Measurements from ENCODE around the gene DRC7.

DRC7 gene

DNA sequence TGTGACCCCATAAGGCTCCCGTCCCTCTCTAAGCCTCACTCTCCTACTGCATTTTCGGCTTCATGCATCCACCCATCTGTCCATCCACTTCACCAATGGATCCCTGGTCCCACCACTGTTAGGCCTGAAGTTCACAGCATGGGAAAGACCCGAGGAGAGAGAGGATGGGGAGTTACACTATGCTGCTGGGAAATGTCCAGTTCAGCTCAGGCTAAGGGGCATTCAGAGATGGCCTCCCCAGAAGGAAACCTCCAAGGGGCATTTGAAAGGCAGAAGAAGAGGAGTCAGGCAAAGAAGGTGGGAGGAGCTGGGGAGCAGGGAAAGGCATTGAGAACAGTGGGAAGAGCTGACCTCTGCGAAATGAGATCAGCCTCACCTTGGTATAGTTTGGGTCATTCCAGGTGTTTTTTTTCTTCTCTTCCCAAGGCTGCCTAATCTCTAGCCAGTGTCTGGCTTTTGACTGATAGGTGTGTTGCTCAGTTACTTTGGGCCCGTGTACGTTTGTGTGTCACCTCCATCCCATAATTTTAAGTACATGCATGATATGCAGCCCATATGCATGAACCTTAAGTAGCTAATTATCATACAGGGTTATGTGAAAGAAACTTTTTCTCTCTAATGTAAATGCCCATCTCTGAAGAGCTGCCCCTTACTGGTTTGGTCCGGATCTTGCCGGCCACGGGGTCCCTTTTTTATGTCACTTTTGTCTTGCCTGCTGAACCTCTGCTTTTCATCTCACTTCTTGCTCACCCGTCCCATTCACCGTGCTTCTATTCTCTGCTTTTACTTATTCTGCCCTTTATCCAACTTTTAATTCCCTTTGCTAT, 11.6 kb upstream of the DRC7 start:
- ChIA-PET POLR2A (no interaction called here), CTCF (no interaction called here)
- TF ChIP-seq SP1 (IDR thresholded peaks at IDR 0.05), result no peak
- TF ChIP-seq, protein P1, sequence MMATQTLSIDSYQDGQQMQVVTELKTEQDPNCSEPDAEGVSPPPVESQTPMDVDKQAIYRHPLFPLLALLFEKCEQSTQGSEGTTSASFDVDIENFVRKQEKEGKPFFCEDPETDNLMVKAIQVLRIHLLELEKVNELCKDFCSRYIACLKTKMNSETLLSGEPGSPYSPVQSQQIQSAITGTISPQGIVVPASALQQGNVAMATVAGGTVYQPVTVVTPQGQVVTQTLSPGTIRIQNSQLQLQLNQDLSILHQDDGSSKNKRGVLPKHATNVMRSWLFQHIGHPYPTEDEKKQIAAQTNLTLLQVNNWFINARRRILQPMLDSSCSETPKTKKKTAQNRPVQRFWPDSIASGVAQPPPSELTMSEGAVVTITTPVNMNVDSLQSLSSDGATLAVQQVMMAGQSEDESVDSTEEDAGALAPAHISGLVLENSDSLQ (IDR thresholded peaks at IDR 0.05), result no peak
- TF ChIP-seq LEF1 (IDR thresholded peaks at IDR 0.05; ENCODE audit: borderline replicate concordance), result no peak
- TF ChIP-seq ZNF384 (IDR thresholded peaks at IDR 0.05), result no peak
- TF ChIP-seq FOXA1 (IDR thresholded peaks at IDR 0.05), result no peak
- TF ChIP-seq CTBP1 (IDR thresholded peaks at IDR 0.05; ENCODE audit: borderline replicate concordance), result no peak
- TF ChIP-seq L3MBTL2 (conservative IDR thresholded peaks at IDR 0.05), result no peak
- TF ChIP-seq SUZ12 (IDR thresholded peaks at IDR 0.05), result no peak
- no peak for TF ChIP-seq ARNT (IDR thresholded peaks at IDR 0.05)
- TF ChIP-seq ELF4 (IDR thresholded peaks at IDR 0.05), result no peak
- TF ChIP-seq BHLHE40 (IDR thresholded peaks at IDR 0.05; ENCODE audit: borderline replicate concordance), result no peak
- no peak for TF ChIP-seq NFRKB (IDR thresholded peaks at IDR 0.05)
- TF ChIP-seq FOXM1 (IDR thresholded peaks at IDR 0.05; ENCODE audit: borderline replicate concordance), result no peak
- TF ChIP-seq TARDBP (IDR thresholded peaks at IDR 0.05), result no peak
- TF ChIP-seq HDGF (IDR thresholded peaks at IDR 0.05; ENCODE audit: borderline replicate concordance), result no peak
- no peak for TF ChIP-seq FOXK2 (IDR thresholded peaks at IDR 0.05)
- DNase-seq (ENCODE audit: extremely low spot score), result no peak

DNA sequence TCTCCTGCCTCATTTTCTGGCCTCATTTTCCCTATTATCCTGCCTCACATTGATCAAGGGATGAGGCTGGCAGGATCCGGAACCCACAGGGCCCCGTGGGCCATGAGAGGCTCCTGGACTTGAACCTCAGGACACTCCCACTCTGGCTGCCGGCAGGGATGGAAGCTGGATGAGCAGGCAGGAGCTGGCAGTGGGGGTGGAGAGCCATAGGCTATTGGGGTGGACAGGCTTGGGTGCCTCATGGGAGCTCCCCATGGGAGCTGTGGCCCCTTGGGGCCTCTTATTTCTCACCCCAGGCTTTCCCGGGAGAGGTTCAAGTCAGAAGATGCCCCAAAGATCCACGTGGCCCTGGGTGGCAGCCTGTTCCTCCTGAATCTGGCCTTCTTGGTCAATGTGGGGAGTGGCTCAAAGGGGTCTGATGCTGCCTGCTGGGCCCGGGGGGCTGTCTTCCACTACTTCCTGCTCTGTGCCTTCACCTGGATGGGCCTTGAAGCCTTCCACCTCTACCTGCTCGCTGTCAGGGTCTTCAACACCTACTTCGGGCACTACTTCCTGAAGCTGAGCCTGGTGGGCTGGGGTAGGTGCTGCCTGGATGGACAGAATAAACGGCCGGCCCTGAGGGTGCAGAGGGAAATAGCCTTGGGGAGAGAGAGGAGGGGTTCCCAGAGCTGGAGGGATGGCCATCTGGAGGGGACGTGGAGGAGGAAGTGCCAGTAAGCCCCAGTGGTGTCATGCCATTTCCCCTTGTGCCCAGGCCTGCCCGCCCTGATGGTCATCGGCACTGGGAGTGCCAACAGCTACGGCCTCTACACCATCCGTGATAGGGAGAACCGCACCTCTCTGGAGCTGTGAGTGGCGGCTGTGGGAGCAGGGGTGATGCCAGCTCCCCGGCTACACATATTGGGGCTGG, 10.7 kb upstream of the DRC7 start:
- ChIA-PET CTCF (no interaction called here), POLR2A (no interaction called here)
- DNase-seq (ENCODE audit: extremely low spot score), result no peak
- TF ChIP-seq CTBP1 (IDR thresholded peaks at IDR 0.05; ENCODE audit: borderline replicate concordance) (no peak), BHLHE40 (IDR thresholded peaks at IDR 0.05; ENCODE audit: borderline replicate concordance) (no peak)
- TF ChIP-seq, protein P1 (IDR thresholded peaks at IDR 0.05), result no peak

- no peak for DNase-seq (ENCODE audit: extremely low spot score)
- CTCF ChIA-PET, result no interaction called here
- POLR2A ChIA-PET, result interaction anchor here (1.2 kb wide), 1 partner anchor 50 kb away, joined by 3 read pairs; no protein-coding TSS in a partner anchor
- TF ChIP-seq FOXK2 (IDR thresholded peaks at IDR 0.05), result no peak
These were observed 9.8 kb upstream of the DRC7 start for GRCh38 chr16:57684626-57685358.

DNA sequence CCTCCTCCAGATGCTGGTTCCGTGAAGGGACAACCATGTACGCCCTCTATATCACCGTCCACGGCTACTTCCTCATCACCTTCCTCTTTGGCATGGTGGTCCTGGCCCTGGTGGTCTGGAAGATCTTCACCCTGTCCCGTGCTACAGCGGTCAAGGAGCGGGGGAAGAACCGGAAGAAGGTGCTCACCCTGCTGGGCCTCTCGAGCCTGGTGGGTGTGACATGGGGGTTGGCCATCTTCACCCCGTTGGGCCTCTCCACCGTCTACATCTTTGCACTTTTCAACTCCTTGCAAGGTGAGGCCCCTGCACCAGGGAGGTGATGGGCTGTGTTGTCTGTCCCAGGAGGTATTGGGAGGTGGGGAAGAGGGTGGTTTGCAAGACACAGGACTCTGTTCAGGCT, 9.0 kb upstream of the DRC7 start:
- CTCF ChIA-PET, result no interaction called here
- POLR2A ChIA-PET, result interaction anchor here (1.2 kb wide), 1 partner anchor 50 kb away, joined by 3 read pairs; no protein-coding TSS in a partner anchor
- DNase-seq (ENCODE audit: extremely low spot score), result no peak
- TF ChIP-seq BHLHE40 (IDR thresholded peaks at IDR 0.05; ENCODE audit: borderline replicate concordance) (no peak), TARDBP (IDR thresholded peaks at IDR 0.05) (no peak), FOXA1 (IDR thresholded peaks at IDR 0.05) (no peak), SP1 (IDR thresholded peaks at IDR 0.05) (no peak), ZNF384 (IDR thresholded peaks at IDR 0.05) (no peak), ARNT (IDR thresholded peaks at IDR 0.05) (no peak), ELF4 (IDR thresholded peaks at IDR 0.05) (no peak), LEF1 (IDR thresholded peaks at IDR 0.05; ENCODE audit: borderline replicate concordance) (no peak), L3MBTL2 (conservative IDR thresholded peaks at IDR 0.05) (no peak)

DNA sequence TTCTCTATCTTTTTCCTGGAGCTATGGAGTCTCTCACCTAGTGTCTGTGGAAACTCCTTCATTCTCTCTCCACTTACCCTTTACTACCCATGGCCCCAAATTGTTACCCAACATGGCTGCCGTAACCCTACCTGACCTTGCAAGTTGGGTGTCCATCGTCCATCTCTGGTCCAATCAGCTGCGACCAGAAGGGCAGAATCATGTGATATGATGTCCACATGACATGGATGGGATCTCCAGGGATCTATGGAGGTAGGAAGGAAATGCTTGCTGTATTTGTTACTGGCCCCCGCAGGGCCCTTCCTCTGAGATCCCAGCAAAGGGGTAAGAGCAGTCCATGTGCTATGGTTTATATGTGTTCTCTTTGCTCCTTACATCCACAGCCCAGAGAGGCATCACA, 8.0 kb upstream of the DRC7 start:
- no peak for DNase-seq (ENCODE audit: extremely low spot score)
- ChIA-PET POLR2A (interaction anchor here (0.9 kb wide), 1 partner anchor 301 kb away, joined by 3 read pairs; no protein-coding TSS in a partner anchor), CTCF (no interaction called here)
- TF ChIP-seq CTBP1 (IDR thresholded peaks at IDR 0.05; ENCODE audit: borderline replicate concordance), result no peak
- no peak for TF ChIP-seq BHLHE40 (IDR thresholded peaks at IDR 0.05; ENCODE audit: borderline replicate concordance)
- no peak for TF ChIP-seq FOXK2 (IDR thresholded peaks at IDR 0.05)
- no peak for TF ChIP-seq NFRKB (IDR thresholded peaks at IDR 0.05)
- no peak for TF ChIP-seq ZNF384 (IDR thresholded peaks at IDR 0.05)
- no peak for TF ChIP-seq TARDBP (IDR thresholded peaks at IDR 0.05)
- no peak for TF ChIP-seq FOXA1 (IDR thresholded peaks at IDR 0.05)
- no peak for TF ChIP-seq SUZ12 (IDR thresholded peaks at IDR 0.05)
- no peak for TF ChIP-seq FOXM1 (IDR thresholded peaks at IDR 0.05; ENCODE audit: borderline replicate concordance)
- TF ChIP-seq, protein P1 (IDR thresholded peaks at IDR 0.05), result no peak
- TF ChIP-seq ELF4 (IDR thresholded peaks at IDR 0.05), result no peak
- no peak for TF ChIP-seq LEF1 (IDR thresholded peaks at IDR 0.05; ENCODE audit: borderline replicate concordance)
- no peak for TF ChIP-seq ARNT (IDR thresholded peaks at IDR 0.05)
